DOHH2 (cell line): Measurements from ENCODE around the gene MIPOL1.

ENCODE experiments used
- EZH2phosphoT487 ChIP-seq: fragments of 200-600 bp; sonication (generic); IDR thresholded peaks from 2 replicates; pipeline ENCODE4 v1.6.1; 2017; ENCODE audit warnings: borderline replicate concordance, mild to moderate bottlenecking, antibody characterized with exemption, low read length, moderate library complexity, mixed read lengths
- TF ChIP-seq, protein P1 (sequence below): fragments of 200-600 bp; sonication (generic); IDR thresholded peaks from one replicate; pipeline ENCODE4 v1.5.1; 2014; ENCODE audit warnings: antibody characterized with exemption, mild to moderate bottlenecking, low read depth, low read length; ENCODE audit not compliant: poor library complexity, severe bottlenecking

DNA sequence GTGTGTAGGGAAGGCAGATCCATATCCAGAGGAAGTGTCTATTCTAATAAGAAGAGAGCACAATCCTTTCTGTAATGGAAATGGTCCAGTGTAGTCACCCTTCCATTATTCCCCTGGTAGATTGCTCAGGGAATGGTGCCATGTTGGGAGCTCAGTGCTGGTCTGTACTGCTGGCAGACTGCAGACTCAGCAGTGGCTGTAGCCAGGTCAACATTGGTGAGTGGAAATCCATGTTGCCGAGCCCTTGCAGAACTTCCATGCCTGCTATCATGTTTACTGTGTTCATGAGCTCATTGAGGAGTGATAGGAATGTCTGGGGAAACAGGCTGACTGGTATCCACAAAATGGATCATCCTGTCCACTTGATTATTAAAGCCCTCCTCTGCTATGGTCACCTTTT lies 128.7 kb downstream of the MIPOL1 start:
- TF ChIP-seq, protein P1, sequence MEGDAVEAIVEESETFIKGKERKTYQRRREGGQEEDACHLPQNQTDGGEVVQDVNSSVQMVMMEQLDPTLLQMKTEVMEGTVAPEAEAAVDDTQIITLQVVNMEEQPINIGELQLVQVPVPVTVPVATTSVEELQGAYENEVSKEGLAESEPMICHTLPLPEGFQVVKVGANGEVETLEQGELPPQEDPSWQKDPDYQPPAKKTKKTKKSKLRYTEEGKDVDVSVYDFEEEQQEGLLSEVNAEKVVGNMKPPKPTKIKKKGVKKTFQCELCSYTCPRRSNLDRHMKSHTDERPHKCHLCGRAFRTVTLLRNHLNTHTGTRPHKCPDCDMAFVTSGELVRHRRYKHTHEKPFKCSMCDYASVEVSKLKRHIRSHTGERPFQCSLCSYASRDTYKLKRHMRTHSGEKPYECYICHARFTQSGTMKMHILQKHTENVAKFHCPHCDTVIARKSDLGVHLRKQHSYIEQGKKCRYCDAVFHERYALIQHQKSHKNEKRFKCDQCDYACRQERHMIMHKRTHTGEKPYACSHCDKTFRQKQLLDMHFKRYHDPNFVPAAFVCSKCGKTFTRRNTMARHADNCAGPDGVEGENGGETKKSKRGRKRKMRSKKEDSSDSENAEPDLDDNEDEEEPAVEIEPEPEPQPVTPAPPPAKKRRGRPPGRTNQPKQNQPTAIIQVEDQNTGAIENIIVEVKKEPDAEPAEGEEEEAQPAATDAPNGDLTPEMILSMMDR = no peak
- no peak for TF ChIP-seq EZH2phosphoT487
